Epithelial cell of proximal tubule (primary cell): Measurements from ENCODE around the gene MYO1F. TPM values are rescaled to one million over a fixed set of nuclear protein-coding genes. Genes with fewer than 3 reads are reported as not detected.
"Not testable (repeated sequence)": the region's sequence is repeated elsewhere in the genome, so short reads cannot be mapped to it uniquely, and the experiment has no call there.

Experiments used
- DNase-seq: peaks from one replicate; pipeline ENCODE4 v3.0.0-alpha.2; 2011; ENCODE audit warnings: low read depth
- H3K4me3 ChIP-seq: 2 replicates; pipeline ENCODE4 v1.5.1; 2011; ENCODE audit warnings: low read depth, mild to moderate bottlenecking, low read length
- CTCF ChIP-seq: conservative IDR thresholded peaks from 2 replicates; pipeline ENCODE4 v1.5.1; 2012; ENCODE audit warnings: low read depth, mild to moderate bottlenecking, low read length
- total RNA-seq: library from RNA; depleted of rRNA; stranded (reverse); fragments of >200 nt; gene quantifications from 2 replicates; pipeline ENCODE4 v1.2.3, GENCODE V29; 2015

MYO1F gene
- total RNA-seq, 1 donor from 2014 or later = 0.06 TPM

GRCh38 chr19:8517551-8518442 lies 59.4 kb downstream of the MYO1F start:
- no peak overlapping the region for H3K4me3 ChIP-seq
- no peak for TF ChIP-seq CTCF
- no peak for DNase-seq

- TF ChIP-seq CTCF = no peak
- no peak for DNase-seq
- H3K4me3 ChIP-seq = no peak overlapping the region
Observed at GRCh38 chr19:8515317-8515716, 61.9 kb downstream of the MYO1F start.

- H3K4me3 ChIP-seq = peak overlapping the region; percentile 70
- DNase-seq = not testable (repeated sequence)
Observed at GRCh38 chr19:8514505-8515009, 62.7 kb downstream of the MYO1F start.

GRCh38 chr19:8513687-8514504 lies 63.3 kb downstream of the MYO1F start, which contains the start of gene ZNF414:
Gene ZNF414, minus strand, starts transcription at chr19:8514167. Its CDS starts 121 bp downstream, at chr19:8514046.
- H3K4me3 ChIP-seq = peak within 1 kb of the TSS; percentile 70
- no peak for TF ChIP-seq CTCF
- peak; percentile 52 for DNase-seq

GRCh38 chr19:8513036-8513686 lies 64.1 kb downstream of the MYO1F start:
- no peak for DNase-seq
- no peak for TF ChIP-seq CTCF

GRCh38 chr19:8512115-8512967 lies 64.9 kb downstream of the MYO1F start:
- H3K4me3 ChIP-seq = no peak overlapping the region
- no peak for TF ChIP-seq CTCF
- DNase-seq = no peak

More at GRCh38 chr19:8513036-8513686, 64.1 kb downstream of the MYO1F start:
- H3K4me3 ChIP-seq = peak overlapping the region; percentile 70
